Fibroblast of skin of left quadriceps (primary cell): ENCODE results near the gene OTUD3.
"Not testable (repeated sequence)": the region's sequence is repeated elsewhere in the genome, so short reads cannot be mapped to it uniquely, and the experiment has no call there.

ENCODE experiments used
- DNase-seq, 2 experiments: peaks; one replicate each; pipeline ENCODE4 v3.0.0-alpha.2; 2013; ENCODE audit warnings: low read depth in 2 of 2

OTUD3 gene

GRCh38 chr1:19882111-19883071, at the start of gene OTUD3:
Gene OTUD3 (plus strand): TSS chr1:19882395. CDS start chr1:19882514, 119 bp downstream.
- peak; percentile 94 to 95 for DNase-seq

- no peak for DNase-seq
These were observed 46.6 kb upstream of the OTUD3 start for GRCh38 chr1:19835578-19835977.

- no peak for DNase-seq
These were observed 44.3 kb upstream of the OTUD3 start for GRCh38 chr1:19837866-19838265.

- no peak for DNase-seq
These were observed 42.0 kb upstream of the OTUD3 start for GRCh38 chr1:19840228-19840627.

- DNase-seq: no peak
These were observed 37.3 kb upstream of the OTUD3 start for GRCh38 chr1:19844731-19845495.

GRCh38 chr1:19845555-19845954, 36.6 kb upstream of the OTUD3 start:
- DNase-seq: no peak

- no peak for DNase-seq
These were observed 35.9 kb upstream of the OTUD3 start for GRCh38 chr1:19846338-19846737.

GRCh38 chr1:19847334-19847733, 34.9 kb upstream of the OTUD3 start:
- DNase-seq: not testable (repeated sequence)

GRCh38 chr1:19849307-19849706, 32.9 kb upstream of the OTUD3 start:
- not testable (repeated sequence) for DNase-seq

- no peak for DNase-seq
These were observed 32.0 kb upstream of the OTUD3 start for GRCh38 chr1:19850214-19850613.

GRCh38 chr1:19852036-19852435, 30.2 kb upstream of the OTUD3 start:
- DNase-seq: peak in 1 of 2 experiments; percentile 14

GRCh38 chr1:19854866-19855265, 27.3 kb upstream of the OTUD3 start:
- no peak for DNase-seq

- no peak for DNase-seq
These were observed 23.3 kb upstream of the OTUD3 start for GRCh38 chr1:19858893-19859292.

GRCh38 chr1:19859876-19860275, 22.3 kb upstream of the OTUD3 start:
- DNase-seq: no peak

- DNase-seq: no peak
These were observed 21.8 kb upstream of the OTUD3 start for GRCh38 chr1:19860418-19860817.

GRCh38 chr1:19861034-19861433, 21.2 kb upstream of the OTUD3 start:
- peak; percentile 35 to 41 for DNase-seq

- DNase-seq: no peak
These were observed 20.2 kb upstream of the OTUD3 start for GRCh38 chr1:19861842-19862530.

GRCh38 chr1:19862944-19863343, 19.3 kb upstream of the OTUD3 start:
- no peak for DNase-seq

GRCh38 chr1:19864570-19865160, 17.5 kb upstream of the OTUD3 start:
- no peak for DNase-seq

GRCh38 chr1:19866029-19866428, 16.2 kb upstream of the OTUD3 start:
- DNase-seq: no peak

GRCh38 chr1:19866758-19867157, 15.4 kb upstream of the OTUD3 start:
- no peak for DNase-seq

- not testable (repeated sequence) for DNase-seq
These were observed 13.6 kb upstream of the OTUD3 start for GRCh38 chr1:19868575-19868974.
